PC-9 (cell line): ENCODE measurements around the gene RHCG. TPM values are rescaled to one million over a fixed set of nuclear protein-coding genes. Genes with fewer than 3 reads are reported as not detected.

ENCODE experiments used
- BruUV-seq: library from RNA; stranded (reverse); fragments of 400-500 nt; replicated peaks from 2 replicates; lab custom pipeline; 2021; lab: Mats Ljungman, UMichigan
- CTCF ChIA-PET: fragments of 300-600 bp; sonication (Branson Sonifier 250); formaldehyde crosslinking; loops from one replicate; lab custom pipeline; 2022; ENCODE audit warnings: antibody characterized with exemption; lab: Charles Lee
- POLR2A ChIA-PET: fragments of 300-600 bp; sonication (Branson Sonifier 250); formaldehyde crosslinking; loops from one replicate; lab custom pipeline; 2022; ENCODE audit warnings: antibody characterized with exemption; ENCODE audit not compliant: unreplicated experiment; lab: Charles Lee
- DNase-seq, 2 experiments: peaks; one replicate each; pipeline versions ENCODE4 v3.0.0 to v3.0.0-alpha.2; 2015 to 2022; ENCODE audit warnings: mixed read lengths in 1 of 2
- H2AFZ ChIP-seq: fragments of 200-600 bp; sonication (generic); 2 replicates; pipeline ENCODE4 v1.8.1; 2017; ENCODE audit warnings: antibody characterized with exemption
- H3F3A ChIP-seq: fragments of 200-600 bp; sonication (generic); 2 replicates; pipeline ENCODE4 v1.8.1; 2017; ENCODE audit warnings: antibody characterized with exemption, mild to moderate bottlenecking, low read depth; ENCODE audit not compliant: insufficient read depth
- H3K27ac ChIP-seq: fragments of 200-600 bp; sonication (generic); 2 replicates; pipeline ENCODE4 v1.6.1; 2016; ENCODE audit warnings: mixed run types
- H3K27me3 ChIP-seq: fragments of 200-600 bp; sonication (generic); 2 replicates; pipeline ENCODE4 v1.6.1; 2016; ENCODE audit warnings: low read depth, mixed run types; ENCODE audit not compliant: insufficient read depth
- H3K36me3 ChIP-seq: fragments of 200-600 bp; sonication (generic); 2 replicates; pipeline ENCODE4 v1.6.1; 2016; ENCODE audit warnings: low read depth, mixed run types
- H3K4me1 ChIP-seq: fragments of 200-600 bp; sonication (generic); replicated peaks from 2 replicates; pipeline ENCODE4 v1.6.1; 2016; ENCODE audit warnings: mixed run types; ENCODE audit not compliant: insufficient read depth
- H3K4me2 ChIP-seq: fragments of 200-600 bp; sonication (generic); 2 replicates; pipeline ENCODE4 v1.6.1; 2017; ENCODE audit warnings: mixed run types
- H3K4me3 ChIP-seq: fragments of 200-600 bp; sonication (generic); 2 replicates; pipeline ENCODE4 v1.6.1; 2016; ENCODE audit warnings: mixed run types
- H3K79me2 ChIP-seq: fragments of 200-600 bp; sonication (generic); 2 replicates; pipeline ENCODE4 v1.6.1; 2017; ENCODE audit warnings: low read depth, mixed run types
- H3K9me2 ChIP-seq: fragments of 200-600 bp; sonication (generic); 2 replicates; pipeline ENCODE4 v1.8.1; 2017; ENCODE audit warnings: mild to moderate bottlenecking; ENCODE audit not compliant: insufficient read depth
- H3K9me3 ChIP-seq: fragments of 200-600 bp; sonication (generic); 2 replicates; pipeline ENCODE4 v1.8.1; 2016; ENCODE audit warnings: low read depth; ENCODE audit not compliant: insufficient read depth
- H4K20me1 ChIP-seq: fragments of 200-600 bp; sonication (generic); 2 replicates; pipeline ENCODE4 v1.8.1; 2017; ENCODE audit not compliant: insufficient read depth
- EZH2 ChIP-seq: fragments of 200-600 bp; sonication (generic); IDR thresholded peaks from 2 replicates; pipeline ENCODE4 v1.8.0; 2017; ENCODE audit warnings: antibody characterized with exemption, low read depth
- intact Hi-C: fragments of 100-400 bp; cut with micrococcal nuclease; formaldehyde crosslinking; loops from one replicate; pipeline ENCODE4 v1.10.0; 2022; ENCODE audit not compliant: unreplicated experiment
- total RNA-seq: library from RNA; stranded (reverse); gene quantifications from 2 replicates; pipeline ENCODE4 v1.2.3, GENCODE V29; 2021
- TF ChIP-seq, protein P1 (sequence below): fragments of 200-600 bp; sonication (generic); conservative IDR thresholded peaks from 2 replicates; pipeline ENCODE4 v1.6.1; 2017; ENCODE audit warnings: mixed run types, antibody characterized with exemption, mild to moderate bottlenecking, moderate library complexity

Gene RHCG
- total RNA-seq, 1 experiment from 2014 or later, result 0.26 TPM

DNA sequence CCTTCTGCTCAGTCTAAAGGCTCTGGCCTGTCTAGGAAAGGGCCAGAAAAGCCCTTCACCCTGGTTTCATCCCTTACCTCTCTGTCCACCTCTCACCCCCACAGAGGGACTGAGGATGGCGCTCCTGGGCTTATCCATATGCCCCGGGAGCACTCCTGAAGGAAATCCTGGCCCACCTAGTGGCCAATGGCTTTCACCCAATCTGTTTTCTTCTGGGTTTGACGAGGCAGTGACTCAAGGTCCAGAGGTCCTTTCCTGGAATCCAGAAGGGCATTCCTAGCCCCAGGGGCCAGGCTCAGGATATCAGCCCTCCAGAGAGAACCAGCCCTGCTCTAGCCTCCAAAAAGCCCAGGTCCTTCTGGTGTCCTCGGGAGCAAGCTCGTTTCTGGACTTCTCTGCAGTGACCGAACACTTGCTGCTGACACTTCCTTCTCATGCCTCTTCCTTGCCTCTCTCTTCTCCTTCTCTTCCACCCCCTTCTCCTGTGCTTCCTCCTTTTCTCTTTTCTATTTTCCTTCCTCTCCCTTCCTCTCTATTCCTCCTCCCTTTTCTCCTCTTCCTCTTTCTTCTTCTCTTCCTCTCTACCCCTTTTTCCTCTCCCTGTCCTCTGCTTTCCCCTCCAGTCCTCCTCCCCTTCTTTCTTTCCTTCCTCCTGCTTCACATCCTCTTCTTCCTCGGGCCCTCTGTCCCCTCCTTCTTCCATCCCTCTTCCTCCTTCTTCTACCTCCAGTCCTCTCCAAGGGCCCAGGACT is 59.6 kb downstream of the RHCG start:
- no TSS peak for BruUV-seq
- no peak overlapping the region for H3K4me2 ChIP-seq

DNA sequence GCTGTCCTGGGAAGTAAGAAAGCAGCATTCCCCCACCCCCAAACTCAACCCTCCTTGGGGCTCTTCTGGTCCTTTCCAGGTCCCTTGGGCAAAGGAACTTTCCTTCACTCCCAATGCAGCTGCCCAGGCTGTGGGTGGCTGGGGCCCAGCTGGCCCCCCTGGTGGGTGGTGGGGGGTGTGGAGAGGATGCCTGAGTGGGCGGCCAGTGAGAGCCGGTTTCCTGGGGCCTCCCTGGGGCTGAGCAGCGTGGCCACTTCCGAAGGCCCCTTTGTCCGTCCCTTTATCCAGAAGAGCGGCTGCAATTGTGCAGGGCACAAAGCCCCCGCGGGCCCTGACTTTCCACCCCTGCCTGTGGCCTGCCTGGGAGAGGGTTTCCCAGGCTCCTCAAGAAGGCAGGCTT is 61.0 kb downstream of the RHCG start:
- POLR2A ChIA-PET, result no interaction called here
- H3F3A ChIP-seq, result no peaks in the 10 kb centered on the region
- H2AFZ ChIP-seq, result no peak overlapping the region
- no peaks in the 10 kb centered on the region for H3K36me3 ChIP-seq
- intact Hi-C loops, result no loop called here
- H3K9me2 ChIP-seq, result no peaks in the 10 kb centered on the region
- BruUV-seq, result no TSS peak
- CTCF ChIA-PET, result interaction anchor here (0.5 to 1.8 kb wide), 2 partner anchors 77 to 81 kb away, joined by 4 to 7 read pairs; no protein-coding TSS in a partner anchor
- H3K27ac ChIP-seq, result no peak overlapping the region
- no peak for TF ChIP-seq EZH2
- TF ChIP-seq, protein P1, sequence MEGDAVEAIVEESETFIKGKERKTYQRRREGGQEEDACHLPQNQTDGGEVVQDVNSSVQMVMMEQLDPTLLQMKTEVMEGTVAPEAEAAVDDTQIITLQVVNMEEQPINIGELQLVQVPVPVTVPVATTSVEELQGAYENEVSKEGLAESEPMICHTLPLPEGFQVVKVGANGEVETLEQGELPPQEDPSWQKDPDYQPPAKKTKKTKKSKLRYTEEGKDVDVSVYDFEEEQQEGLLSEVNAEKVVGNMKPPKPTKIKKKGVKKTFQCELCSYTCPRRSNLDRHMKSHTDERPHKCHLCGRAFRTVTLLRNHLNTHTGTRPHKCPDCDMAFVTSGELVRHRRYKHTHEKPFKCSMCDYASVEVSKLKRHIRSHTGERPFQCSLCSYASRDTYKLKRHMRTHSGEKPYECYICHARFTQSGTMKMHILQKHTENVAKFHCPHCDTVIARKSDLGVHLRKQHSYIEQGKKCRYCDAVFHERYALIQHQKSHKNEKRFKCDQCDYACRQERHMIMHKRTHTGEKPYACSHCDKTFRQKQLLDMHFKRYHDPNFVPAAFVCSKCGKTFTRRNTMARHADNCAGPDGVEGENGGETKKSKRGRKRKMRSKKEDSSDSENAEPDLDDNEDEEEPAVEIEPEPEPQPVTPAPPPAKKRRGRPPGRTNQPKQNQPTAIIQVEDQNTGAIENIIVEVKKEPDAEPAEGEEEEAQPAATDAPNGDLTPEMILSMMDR, result no peak
- H3K9me3 ChIP-seq, result no peaks in the 10 kb centered on the region
- H3K4me1 ChIP-seq, result no peaks in the 10 kb centered on the region; the same call in 1 of the 2 replicates
- no peak overlapping the region for H3K4me3 ChIP-seq
- H3K4me2 ChIP-seq, result no peak overlapping the region
- DNase-seq, result no peak
- H4K20me1 ChIP-seq, result no peaks in the 10 kb centered on the region
- H3K79me2 ChIP-seq, result no peaks in the 10 kb centered on the region
- peaks cover 48% of the 10 kb centered on the region for H3K27me3 ChIP-seq

More for the DNA sequence above, 59.6 kb downstream of the RHCG start:
- CTCF ChIA-PET, result no interaction called here
- H3F3A ChIP-seq, result peaks cover under 1% of the 10 kb centered on the region; the same call in 1 of the 2 replicates
- H3K9me2 ChIP-seq, result no peaks in the 10 kb centered on the region
- intact Hi-C loops, result no loop called here
- H4K20me1 ChIP-seq, result no peaks in the 10 kb centered on the region
- no peak overlapping the region for H3K27ac ChIP-seq
- no peaks in the 10 kb centered on the region for H3K79me2 ChIP-seq
- H3K36me3 ChIP-seq, result no peaks in the 10 kb centered on the region
- H3K4me3 ChIP-seq, result no peak overlapping the region
- TF ChIP-seq EZH2, result no peak
- TF ChIP-seq, protein P1, result no peak
- no peak for DNase-seq
- H3K27me3 ChIP-seq, result peaks cover 52% of the 10 kb centered on the region
- no peaks in the 10 kb centered on the region for H3K9me3 ChIP-seq
- H2AFZ ChIP-seq, result no peak overlapping the region
- H3K4me1 ChIP-seq, result no peaks in the 10 kb centered on the region
- POLR2A ChIA-PET, result no interaction called here

DNA sequence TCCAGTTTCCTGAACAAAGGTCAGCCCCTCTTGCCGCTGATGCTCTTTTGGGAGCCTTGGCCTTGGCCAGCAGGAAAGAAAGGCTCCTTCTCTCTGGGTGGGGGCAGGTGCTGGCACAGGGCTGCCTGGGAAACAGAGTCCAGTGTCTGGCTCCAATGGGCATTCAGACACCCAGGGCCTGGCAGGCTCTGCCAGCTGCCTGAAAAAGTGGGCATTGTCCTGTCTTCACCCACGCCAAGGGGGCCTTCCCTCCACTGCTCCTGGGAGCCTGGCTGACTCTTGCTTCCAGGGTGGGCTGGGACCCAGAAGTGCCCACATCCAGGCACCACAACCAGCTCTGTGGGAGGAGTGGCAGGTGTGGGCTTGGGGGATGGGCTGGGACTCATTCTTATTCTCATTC is 62.7 kb downstream of the RHCG start:
- Histone ChIP-seq H2AFZ (no peak overlapping the region), H3K9me2 (no peaks in the 10 kb centered on the region), H3K4me1 (peaks cover 8% of the 10 kb centered on the region; the same call in 1 of the 2 replicates), H3K9me3 (no peaks in the 10 kb centered on the region), H3K36me3 (no peaks in the 10 kb centered on the region), H4K20me1 (no peaks in the 10 kb centered on the region), H3K4me3 (no peak overlapping the region), H3K27me3 (peaks cover 33% of the 10 kb centered on the region), H3K27ac (no peak overlapping the region), H3K79me2 (no peaks in the 10 kb centered on the region), H3F3A (no peaks in the 10 kb centered on the region), H3K4me2 (no peak overlapping the region)
- intact Hi-C loops, result loop anchor here (5.0 kb wide), 2 partner anchors 39 to 124 kb away; no protein-coding TSS in a partner anchor
- ChIA-PET POLR2A (no interaction called here), CTCF (no interaction called here)
- DNase-seq, result no peak
- TF ChIP-seq, protein P1, result no peak
- no peak for TF ChIP-seq EZH2
- BruUV-seq, result no TSS peak
